NCI-H2107 (cell line): ENCODE results near the gene HK1.
A peak's percentile ranks its signal among the peaks of the same experiment; 100 is the strongest.

Source experiments
- DNase-seq: peaks from one replicate; lab custom pipeline; 2025; lab: John Stamatoyannopoulos, UW

HK1 gene

GRCh38 chr10:69376662-69377061, 98.4 kb downstream of the HK1 start:
- no peak for DNase-seq

DNA sequence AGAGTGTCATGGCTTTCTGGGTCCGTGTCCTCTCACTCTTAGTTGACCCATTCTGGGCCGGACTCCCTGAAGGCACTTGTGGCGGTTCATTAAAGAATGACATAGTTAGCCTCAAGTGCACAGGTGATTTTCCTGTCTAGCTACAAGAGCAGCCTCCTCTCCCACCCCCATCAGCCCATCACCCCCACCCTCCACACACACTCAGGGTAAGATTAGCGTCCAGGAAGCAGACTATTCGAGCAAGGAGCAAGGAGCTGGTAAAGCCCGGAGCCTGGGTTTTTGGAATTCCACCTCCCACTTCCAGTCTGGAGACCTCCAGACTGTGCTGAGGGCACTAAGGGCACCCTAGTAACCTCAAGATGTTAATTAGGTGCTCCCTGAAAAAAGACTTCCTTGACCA, 98.9 kb downstream of the HK1 start:
- no peak for DNase-seq

- DNase-seq, result no peak
Measured at GRCh38 chr10:69377933-69378332, 99.6 kb downstream of the HK1 start.

GRCh38 chr10:69379800-69380199, 101.5 kb downstream of the HK1 start:
- no peak for DNase-seq

GRCh38 chr10:69382382-69383117, 104.3 kb downstream of the HK1 start:
- DNase-seq, result no peak

GRCh38 chr10:69383558-69383957, 105.3 kb downstream of the HK1 start:
- no peak for DNase-seq

DNA sequence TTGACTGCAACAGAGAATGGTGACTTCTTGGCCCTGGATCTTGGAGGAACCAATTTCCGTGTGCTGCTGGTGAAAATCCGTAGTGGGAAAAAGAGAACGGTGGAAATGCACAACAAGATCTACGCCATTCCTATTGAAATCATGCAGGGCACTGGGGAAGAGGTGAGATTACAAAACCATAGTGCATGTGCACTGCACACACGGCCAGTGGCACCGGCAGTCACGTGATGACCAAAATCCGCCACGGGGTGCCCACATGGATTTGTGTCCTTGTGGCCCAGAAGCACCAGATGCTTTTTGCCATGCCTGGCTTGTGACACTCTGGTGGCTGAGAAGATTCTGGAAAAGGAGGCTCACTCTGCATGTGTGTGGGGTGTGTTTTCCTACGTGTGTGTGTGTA, 106.0 kb downstream of the HK1 start:
- DNase-seq, result no peak

DNA sequence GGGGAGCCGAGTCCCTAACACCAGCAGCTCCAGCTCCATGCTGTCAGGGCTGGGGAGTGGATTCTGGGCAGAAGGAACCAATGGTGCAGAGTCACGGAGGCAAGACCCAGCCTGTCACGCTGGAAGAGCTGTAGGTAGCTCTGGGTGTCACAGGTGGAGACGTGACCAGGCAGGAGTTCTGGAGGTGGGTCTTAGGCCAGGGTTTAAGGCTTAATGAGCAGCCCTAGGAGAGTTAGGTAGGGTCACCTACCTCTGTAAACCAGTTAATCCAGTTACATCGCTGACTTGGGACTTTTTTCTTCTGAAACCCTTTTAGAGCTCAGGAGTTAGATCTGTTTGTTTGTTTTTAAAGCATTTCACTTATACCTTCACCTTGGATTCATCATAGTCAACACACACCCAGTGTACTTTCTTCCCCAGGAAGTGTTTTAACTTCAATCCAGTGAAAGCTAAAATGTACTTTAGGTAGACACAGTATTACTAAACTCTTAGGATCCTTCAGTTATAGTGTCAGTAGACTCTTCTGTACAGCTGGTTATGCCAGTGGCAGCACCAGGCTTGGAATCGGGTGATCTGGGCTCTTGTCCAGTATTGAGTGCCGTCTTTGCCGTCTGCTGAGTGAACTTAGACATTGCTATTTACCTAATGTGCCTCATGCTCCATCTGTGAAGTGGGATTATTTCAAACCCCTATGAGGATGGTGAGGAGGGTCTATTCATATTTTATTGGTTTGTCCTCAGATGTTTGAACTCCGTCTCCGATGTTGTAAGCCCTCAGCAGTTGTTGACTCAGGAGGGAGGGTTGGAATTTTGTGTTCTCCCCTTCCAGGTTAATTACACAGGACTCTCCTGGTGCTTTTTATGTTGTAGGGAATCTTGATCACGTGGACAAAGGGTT, 107.4 kb downstream of the HK1 start:
- DNase-seq, result no peak

GRCh38 chr10:69387500-69387899, 109.2 kb downstream of the HK1 start:
- DNase-seq, result no peak

GRCh38 chr10:69388488-69388887, 110.2 kb downstream of the HK1 start:
- no peak for DNase-seq

- DNase-seq, result peak; percentile 37
Measured at GRCh38 chr10:69389827-69390490, 111.7 kb downstream of the HK1 start.

DNA sequence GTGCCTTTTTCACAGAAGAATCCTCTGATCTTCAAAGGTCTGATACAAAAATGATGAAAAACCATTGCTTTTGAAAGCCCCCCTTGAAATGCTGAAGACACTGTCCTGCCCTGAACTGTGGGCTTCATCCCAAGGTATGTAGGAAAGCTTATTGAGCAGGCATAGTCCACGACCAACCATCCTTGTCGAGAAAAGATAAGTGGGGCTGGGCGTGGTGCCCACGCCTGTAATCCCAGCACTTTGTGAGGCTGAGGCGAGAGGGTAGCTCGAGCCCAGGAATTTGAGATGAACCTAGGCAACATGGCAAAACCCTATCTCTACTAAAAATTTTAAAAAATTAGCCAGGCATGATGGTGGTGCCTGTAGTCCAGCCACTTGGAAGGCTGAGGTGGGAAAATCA, 112.9 kb downstream of the HK1 start:
- no peak for DNase-seq

GRCh38 chr10:69392481-69393000, 114.2 kb downstream of the HK1 start:
- DNase-seq, result peak; percentile 85

- no peak for DNase-seq
Measured at GRCh38 chr10:69394020-69394419, 115.7 kb downstream of the HK1 start.

DNA sequence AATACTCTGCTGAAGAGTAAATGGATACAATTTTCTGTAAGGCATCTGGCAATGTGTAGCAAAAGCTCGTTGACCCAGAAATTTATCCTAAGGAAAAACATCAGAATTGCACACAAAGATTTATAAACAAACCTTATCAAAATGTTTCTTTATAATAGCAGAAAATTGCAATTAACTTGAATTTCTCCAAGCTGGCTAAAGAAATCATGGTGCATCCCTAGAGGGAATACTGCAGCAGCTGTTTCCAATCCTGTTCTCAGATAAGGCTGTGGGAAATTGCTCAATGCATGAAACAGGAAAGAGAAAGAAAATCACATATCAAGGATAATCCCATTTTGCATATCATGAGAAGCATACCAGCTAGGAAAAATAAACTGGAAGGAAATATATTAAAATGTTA, 119.7 kb downstream of the HK1 start:
- DNase-seq, result no peak

- DNase-seq, result no peak
Measured at GRCh38 chr10:69398466-69398865, 120.2 kb downstream of the HK1 start.

GRCh38 chr10:69400936-69401335, 122.6 kb downstream of the HK1 start:
- no peak for DNase-seq

GRCh38 chr10:69401416-69401815, 123.1 kb downstream of the HK1 start:
- DNase-seq, result no peak

DNA sequence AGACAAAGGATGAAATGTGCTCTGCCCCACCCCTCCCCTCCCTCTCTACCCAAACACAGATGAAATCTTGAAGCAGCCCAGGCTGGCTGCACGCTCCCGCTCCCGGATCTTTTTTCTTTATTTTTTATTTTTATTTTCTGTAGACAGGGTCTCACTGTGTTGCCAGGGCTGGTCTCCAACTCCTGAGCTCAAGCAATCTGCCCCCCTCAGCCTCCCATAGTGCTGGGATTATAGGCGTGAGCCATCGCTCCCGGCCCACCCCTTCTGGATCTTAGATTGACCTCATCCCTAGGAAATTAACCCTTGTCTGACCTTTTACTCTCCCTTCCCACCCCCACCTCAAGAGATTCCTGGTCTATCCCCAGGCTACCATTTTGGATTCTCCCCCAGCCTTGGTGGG, 124.1 kb downstream of the HK1 start:
- DNase-seq, result no peak

DNA sequence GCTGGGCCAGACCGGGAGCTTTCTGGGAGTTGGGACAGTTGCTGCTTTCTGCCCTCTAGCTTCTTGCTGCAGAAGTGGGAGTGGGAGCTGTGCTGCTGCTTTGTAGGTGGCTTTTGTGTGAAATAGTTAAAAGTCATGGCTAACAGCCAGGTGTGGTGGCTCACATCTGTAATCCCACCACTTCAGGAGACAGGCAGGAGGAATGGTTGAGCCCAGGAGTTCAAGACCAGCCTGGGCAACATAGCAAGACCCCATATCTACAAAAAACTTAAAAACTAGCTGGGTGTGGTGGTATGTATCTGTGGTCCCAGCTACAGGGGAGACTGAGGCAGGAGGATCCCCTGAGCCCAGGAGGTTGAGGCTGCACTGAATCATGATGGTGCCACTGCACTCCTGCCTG, 124.8 kb downstream of the HK1 start:
- DNase-seq, result no peak

- DNase-seq, result no peak
Measured at GRCh38 chr10:69403519-69403918, 125.2 kb downstream of the HK1 start.

DNA sequence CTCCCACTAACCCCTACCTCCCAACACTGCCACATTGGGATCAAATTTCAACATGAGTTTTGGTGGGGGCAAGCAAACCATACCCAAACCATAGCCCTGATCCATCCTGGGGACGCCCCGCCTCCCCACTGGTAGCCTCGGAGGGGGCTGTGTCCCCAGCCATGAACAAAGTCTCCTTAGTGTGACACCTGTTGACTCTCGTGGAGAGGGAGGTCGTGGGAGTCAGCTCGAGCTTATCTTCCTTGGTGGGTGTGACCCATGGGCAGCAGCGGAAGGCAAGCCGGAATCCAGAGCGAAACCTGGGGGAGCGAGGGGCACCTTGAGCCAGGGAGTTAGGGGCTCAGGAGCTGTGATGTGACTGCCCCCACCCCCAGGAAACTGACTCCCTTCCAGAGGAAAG, 126.5 kb downstream of the HK1 start:
- DNase-seq, result no peak

DNA sequence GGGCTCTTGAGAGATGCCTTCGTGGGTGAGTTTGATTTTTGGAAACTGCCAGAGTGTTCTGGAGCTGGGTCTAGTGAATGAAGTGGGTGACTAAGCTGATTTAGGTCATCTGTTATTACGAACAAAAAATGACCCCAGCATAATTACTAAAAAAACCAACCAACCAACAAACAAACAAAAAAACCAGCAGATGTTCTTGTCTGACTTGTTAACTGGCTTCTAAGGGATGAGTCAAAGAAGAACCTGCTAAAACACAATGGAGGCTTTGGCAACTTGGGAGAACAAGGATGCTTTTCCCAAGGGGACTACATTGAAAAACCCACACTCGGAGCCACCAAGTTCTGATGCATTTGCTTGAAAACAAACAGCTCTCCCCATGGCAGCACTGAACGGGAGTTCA, 126.9 kb downstream of the HK1 start:
- no peak for DNase-seq
